WTC11 (cell line): ENCODE results near the gene C20orf144. TPM values are rescaled to one million over a fixed set of nuclear protein-coding genes. Genes with fewer than 3 reads are reported as not detected.

ENCODE experiments used
- ATAC-seq: fragments of 200-7000 bp; cut with Tn5 transposase; 2 replicates; pipeline ENCODE4 v1.10.0; 2021; ENCODE audit warnings: mild to moderate bottlenecking, moderate library complexity
- CTCF ChIA-PET: fragments of 300-600 bp; sonication (Branson Sonifier 250); formaldehyde crosslinking; loops from one replicate; lab custom pipeline; 2021; ENCODE audit warnings: antibody characterized with exemption; lab: Charles Lee
- POLR2A ChIA-PET: fragments of 350-600 bp; sonication (Branson Sonifier 250); formaldehyde crosslinking; loops from one replicate; lab custom pipeline; 2021; ENCODE audit warnings: antibody characterized with exemption; lab: Charles Lee
- DNase-seq: peaks from one replicate; pipeline ENCODE4 v3.0.0; 2021; ENCODE audit warnings: low spot score
- H3K27ac Mint-ChIP-seq: 2 replicates; pipeline ENCODE4 v1.8.0; 2021; ENCODE audit warnings: mixed read lengths
- H3K27me3 Mint-ChIP-seq: 2 replicates; pipeline ENCODE4 v1.8.0; 2021; ENCODE audit warnings: low read depth, mild to moderate bottlenecking, moderate library complexity, mixed read lengths
- H3K36me3 Mint-ChIP-seq: 2 replicates; pipeline ENCODE4 v1.8.0; 2021; ENCODE audit warnings: mixed read lengths
- H3K4me1 Mint-ChIP-seq: 2 replicates; pipeline ENCODE4 v1.8.0; 2022; ENCODE audit warnings: mixed read lengths
- H3K4me3 Mint-ChIP-seq: 2 replicates; pipeline ENCODE4 v1.8.0; 2021; ENCODE audit warnings: mild to moderate bottlenecking, moderate library complexity, mixed read lengths
- H3K9me3 Mint-ChIP-seq: 2 replicates; pipeline ENCODE4 v1.8.0; 2021; ENCODE audit warnings: mixed read lengths
- AFF4 ChIP-seq: sonication (generic); formaldehyde crosslinking; IDR thresholded peaks from 2 replicates; pipeline ENCODE4 v1.8.1; 2023; ENCODE audit warnings: mild to moderate bottlenecking, missing genetic modification reagents, borderline replicate concordance
- ATF2 ChIP-seq: sonication (generic); formaldehyde crosslinking; IDR thresholded peaks from 2 replicates; pipeline ENCODE4 v1.8.1; 2022; ENCODE audit warnings: low read depth, missing genetic modification reagents, borderline replicate concordance
- CBFB ChIP-seq: sonication (generic); formaldehyde crosslinking; IDR thresholded peaks from 2 replicates; pipeline ENCODE4 v1.8.1; 2022; ENCODE audit warnings: mild to moderate bottlenecking, low read depth, missing genetic modification reagents
- CDX4 ChIP-seq: fragments of 250-450 bp; sonication (Bioruptor Pico); IDR thresholded peaks from 2 replicates; pipeline ENCODE4 v1.9.0; 2021; ENCODE audit warnings: moderate library complexity, mild to moderate bottlenecking, inconsistent platforms, borderline replicate concordance
- CREM ChIP-seq: sonication (generic); formaldehyde crosslinking; IDR thresholded peaks from 2 replicates; pipeline ENCODE4 v1.8.1; 2022; ENCODE audit warnings: mild to moderate bottlenecking, missing genetic modification reagents, moderate library complexity
- EMX1 ChIP-seq: fragments of 250-450 bp; sonication (Bioruptor Pico); IDR thresholded peaks from 2 replicates; pipeline ENCODE4 v1.8.0; 2021; ENCODE audit warnings: mild to moderate bottlenecking
- ETV6 ChIP-seq: sonication (generic); formaldehyde crosslinking; IDR thresholded peaks from 2 replicates; pipeline ENCODE4 v1.8.1; 2022; ENCODE audit warnings: mild to moderate bottlenecking, missing genetic modification reagents
- FOXP1 ChIP-seq: sonication (generic); formaldehyde crosslinking; IDR thresholded peaks from 2 replicates; pipeline ENCODE4 v1.8.0; 2022; ENCODE audit warnings: missing genetic modification reagents, mild to moderate bottlenecking, moderate library complexity, borderline replicate concordance
- HMGA2 ChIP-seq: fragments of 250-450 bp; sonication (Bioruptor Pico); IDR thresholded peaks from 2 replicates; pipeline ENCODE4 v1.4.0; 2021; ENCODE audit warnings: mild to moderate bottlenecking, moderate library complexity
- JUN ChIP-seq: sonication (generic); formaldehyde crosslinking; IDR thresholded peaks from 2 replicates; pipeline ENCODE4 v1.8.0; 2023; ENCODE audit warnings: mild to moderate bottlenecking, missing genetic modification reagents
- KAT7 ChIP-seq: sonication (generic); formaldehyde crosslinking; IDR thresholded peaks from 2 replicates; pipeline ENCODE4 v1.8.1; 2023; ENCODE audit warnings: missing genetic modification reagents, mild to moderate bottlenecking, borderline replicate concordance
- MLX ChIP-seq: sonication (generic); formaldehyde crosslinking; IDR thresholded peaks from 2 replicates; pipeline ENCODE4 v1.8.1; 2023; ENCODE audit warnings: mild to moderate bottlenecking, missing genetic modification reagents, moderate library complexity
- MYBL2 ChIP-seq: sonication (generic); formaldehyde crosslinking; IDR thresholded peaks from 2 replicates; pipeline ENCODE4 v1.8.1; 2023; ENCODE audit warnings: mild to moderate bottlenecking, moderate library complexity, missing genetic modification reagents
- NFE2L1 ChIP-seq: sonication (generic); formaldehyde crosslinking; IDR thresholded peaks from 2 replicates; pipeline ENCODE4 v1.8.1; 2023; ENCODE audit warnings: missing genetic modification reagents
- NR3C1 ChIP-seq: sonication (generic); formaldehyde crosslinking; conservative IDR thresholded peaks from 2 replicates; pipeline ENCODE4 v1.8.1; 2023; ENCODE audit warnings: low read depth, mild to moderate bottlenecking, missing genetic modification reagents
- PRDM15 ChIP-seq: sonication (generic); formaldehyde crosslinking; IDR thresholded peaks from 2 replicates; pipeline ENCODE4 v1.8.0; 2022; ENCODE audit warnings: missing genetic modification reagents
- RELA ChIP-seq: sonication (generic); formaldehyde crosslinking; IDR thresholded peaks from 2 replicates; pipeline ENCODE4 v1.8.1; 2022; ENCODE audit warnings: missing genetic modification reagents, mild to moderate bottlenecking, borderline replicate concordance
- RORB ChIP-seq: fragments of 250-450 bp; sonication (Bioruptor Pico); IDR thresholded peaks from 2 replicates; pipeline ENCODE4 v1.9.0; 2021; ENCODE audit warnings: mild to moderate bottlenecking
- SMAD3 ChIP-seq: sonication (generic); formaldehyde crosslinking; IDR thresholded peaks from 2 replicates; pipeline ENCODE4 v1.8.0; 2022; ENCODE audit warnings: missing genetic modification reagents, mild to moderate bottlenecking, borderline replicate concordance
- SMAD4 ChIP-seq: sonication (generic); formaldehyde crosslinking; IDR thresholded peaks from 2 replicates; pipeline ENCODE4 v1.8.0; 2022; ENCODE audit warnings: mild to moderate bottlenecking, missing genetic modification reagents
- ZNF138 ChIP-seq: sonication (generic); formaldehyde crosslinking; conservative IDR thresholded peaks from 2 replicates; pipeline ENCODE4 v1.8.1; 2022; ENCODE audit warnings: mild to moderate bottlenecking, moderate library complexity, missing genetic modification reagents
- ZNF219 ChIP-seq: sonication (generic); formaldehyde crosslinking; IDR thresholded peaks from 2 replicates; pipeline ENCODE4 v1.8.0; 2023; ENCODE audit warnings: missing genetic modification reagents, mild to moderate bottlenecking, borderline replicate concordance
- ZNF317 ChIP-seq: sonication (generic); formaldehyde crosslinking; IDR thresholded peaks from 2 replicates; pipeline ENCODE4 v1.8.1; 2023; ENCODE audit warnings: low read depth, mild to moderate bottlenecking, moderate library complexity, missing genetic modification reagents, borderline replicate concordance
- ZNF423 ChIP-seq: fragments of 250-450 bp; sonication (Bioruptor Pico); IDR thresholded peaks from 2 replicates; pipeline ENCODE4 v2.1.2; 2022; ENCODE audit warnings: mild to moderate bottlenecking, moderate library complexity
- total RNA-seq: library from RNA; stranded (reverse); gene quantifications from 3 replicates; pipeline ENCODE4 v1.2.3, GENCODE V29; 2021

The C20orf144 gene
- total RNA-seq, 1 experiment from 2014 or later, result 0.09 TPM

GRCh38 chr20:33645072-33645358 lies 17.1 kb upstream of the C20orf144 start (continued):
- TF ChIP-seq AFF4 (CRISPR knock-in tag) (no peak), MLX (no peak), KAT7 (CRISPR knock-in tag) (no peak), ZNF423 (CRISPR knock-in tag) (no peak), EMX1 (no peak), CDX4 (CRISPR knock-in tag) (no peak), ZNF317 (CRISPR knock-in tag) (no peak), SMAD4 (no peak), PRDM15 (no peak), ZNF219 (CRISPR knock-in tag) (no peak), ZNF138 (no peak), MYBL2 (CRISPR knock-in tag) (no peak)

GRCh38 chr20:33645396-33645795 lies 16.7 kb upstream of the C20orf144 start:
- Mint-ChIP-seq H3K36me3 (peaks cover 24% of the 10 kb centered on the region), H3K27ac (no peak overlapping the region), H3K4me3 (no peak overlapping the region), H3K9me3 (no peaks in the 10 kb centered on the region), H3K27me3 (no peaks in the 10 kb centered on the region), H3K4me1 (peaks cover 7% of the 10 kb centered on the region)
- ChIA-PET CTCF (interaction anchor here (1.0 to 1.2 kb wide), 2 partner anchors 8 to 188 kb away, joined by 3 to 5 read pairs; no protein-coding TSS in a partner anchor), POLR2A (no interaction called here)
- DNase-seq, result no peak
- TF ChIP-seq ETV6 (CRISPR knock-in tag) (no peak), RELA (CRISPR knock-in tag) (no peak), FOXP1 (no peak), NFE2L1 (CRISPR knock-in tag) (no peak), ZNF423 (CRISPR knock-in tag) (no peak), CREM (CRISPR knock-in tag) (no peak)
- TF ChIP-seq, all 79 proteins: peak for 0
- no peak for ATAC-seq

- no peaks in the 10 kb centered on the region for H3K9me3 Mint-ChIP-seq
- H3K27me3 Mint-ChIP-seq, result no peaks in the 10 kb centered on the region
- H3K36me3 Mint-ChIP-seq, result peaks cover 18% of the 10 kb centered on the region
- H3K4me1 Mint-ChIP-seq, result peaks cover 10% of the 10 kb centered on the region
- ChIA-PET CTCF (interaction anchor here (1.1 kb wide), 1 partner anchor 189 kb away, joined by 8 read pairs; no protein-coding TSS in a partner anchor), POLR2A (no interaction called here)
- DNase-seq (no peak), ATAC-seq (no peak)
- no peak overlapping the region for H3K4me3 Mint-ChIP-seq
- H3K27ac Mint-ChIP-seq, result no peak overlapping the region
- TF ChIP-seq ATF2 (no peak), SMAD3 (CRISPR knock-in tag) (no peak), ETV6 (CRISPR knock-in tag) (no peak), CBFB (CRISPR knock-in tag) (no peak), MLX (no peak), JUN (CRISPR knock-in tag) (no peak), RORB (CRISPR knock-in tag) (no peak), KAT7 (CRISPR knock-in tag) (no peak), HMGA2 (CRISPR knock-in tag) (no peak), NR3C1 (CRISPR knock-in tag) (no peak)
Observed at GRCh38 chr20:33646191-33646590, 15.9 kb upstream of the C20orf144 start.
